Caco-2 (cell line): ENCODE results near the gene GRP. TPM values are rescaled to one million over a fixed set of nuclear protein-coding genes. Genes with fewer than 3 reads are reported as not detected.
A peak's percentile ranks its signal among the peaks of the same experiment; 100 is the strongest.

ENCODE experiments used
- BruUV-seq: library from RNA; stranded (reverse); fragments of 400-500 nt; replicated peaks from 2 replicates; lab custom pipeline; 2021; lab: Mats Ljungman, UMichigan
- CTCF ChIA-PET: fragments of 300-600 bp; sonication (Branson Sonifier 250); formaldehyde crosslinking; loops from one replicate; lab custom pipeline; 2022; ENCODE audit warnings: antibody characterized with exemption; lab: Charles Lee
- POLR2A ChIA-PET: fragments of 300-600 bp; sonication (Branson Sonifier 250); formaldehyde crosslinking; loops from one replicate; lab custom pipeline; 2022; ENCODE audit warnings: antibody characterized with exemption; lab: Charles Lee
- DNase-seq, 2 experiments: peaks; one replicate each; pipeline versions ENCODE4 v3.0.0 to v3.0.0-alpha.2; 2020 to 2022
- H3K27me3 ChIP-seq: replicated peaks from 2 replicates; pipeline ENCODE4 v1.6.0; 2011; ENCODE audit warnings: low read length; ENCODE audit not compliant: control insufficient read depth, insufficient read depth
- H3K36me3 ChIP-seq: 2 replicates; pipeline ENCODE4 v1.5.1; 2011; ENCODE audit warnings: low read length; ENCODE audit not compliant: control insufficient read depth, insufficient read depth
- H3K4me1 ChIP-seq: fragments of 250-450 bp; sonication (Bioruptor Pico); 2 replicates; pipeline ENCODE4 v1.5.1; 2020; ENCODE audit warnings: mild to moderate bottlenecking
- H3K4me3 ChIP-seq: 2 replicates; pipeline ENCODE4 v1.5.1; 2011; ENCODE audit warnings: low read depth, mild to moderate bottlenecking, control low read depth, low read length
- H3K9me3 ChIP-seq: fragments of 250-450 bp; sonication (Bioruptor Pico); 2 replicates; pipeline ENCODE4 v1.5.1; 2020; ENCODE audit warnings: mild to moderate bottlenecking, moderate library complexity
- H3K27ac Mint-ChIP-seq: one replicate; pipeline ENCODE4 v1.8.0; 2022; ENCODE audit warnings: mixed read lengths; ENCODE audit not compliant: unreplicated experiment
- H3K27me3 Mint-ChIP-seq: one replicate; pipeline ENCODE4 v1.8.0; 2022; ENCODE audit warnings: mixed read lengths; ENCODE audit not compliant: insufficient read depth, unreplicated experiment
- H3K36me3 Mint-ChIP-seq: one replicate; pipeline ENCODE4 v1.8.0; 2022; ENCODE audit warnings: mild to moderate bottlenecking, mixed read lengths; ENCODE audit not compliant: insufficient read depth, unreplicated experiment
- H3K4me1 Mint-ChIP-seq: one replicate; pipeline ENCODE4 v1.8.0; 2022; ENCODE audit warnings: low read depth, mixed read lengths; ENCODE audit not compliant: unreplicated experiment
- H3K4me3 Mint-ChIP-seq: one replicate; pipeline ENCODE4 v1.8.0; 2022; ENCODE audit warnings: mild to moderate bottlenecking, moderate library complexity, mixed read lengths; ENCODE audit not compliant: unreplicated experiment
- H3K9me3 Mint-ChIP-seq: one replicate; pipeline ENCODE4 v1.8.0; 2022; ENCODE audit warnings: mixed read lengths; ENCODE audit not compliant: unreplicated experiment
- intact Hi-C: fragments of 100-400 bp; cut with micrococcal nuclease; formaldehyde crosslinking; loops from one replicate; pipeline ENCODE4 v1.10.0; 2022; ENCODE audit not compliant: unreplicated experiment
- total RNA-seq: library from RNA; stranded (reverse); gene quantifications from 2 replicates; pipeline ENCODE4 v1.2.3, GENCODE V29; 2022
- TF ChIP-seq, protein P1 (sequence below), 2 experiments: fragments of 200-600 bp in 1 of 2; IDR thresholded peaks; 1 replicate in 1 of 2; 2 replicates in 1 of 2; pipeline versions ENCODE4 v1.5.1 to v1.8.0; 2011 to 2022; ENCODE audit warnings: antibody characterized with exemption in 1 of 2, control low read depth in 1 of 2, inconsistent platforms in 1 of 2, low read depth in 1 of 2, low read length in 1 of 2, mild to moderate bottlenecking in 1 of 2, moderate library complexity in 1 of 2; ENCODE audit not compliant: insufficient read depth in 1 of 2, severe bottlenecking in 1 of 2, unreplicated experiment in 1 of 2

The GRP gene
- total RNA-seq, 1 experiment from 2014 or later, result not detected

DNA sequence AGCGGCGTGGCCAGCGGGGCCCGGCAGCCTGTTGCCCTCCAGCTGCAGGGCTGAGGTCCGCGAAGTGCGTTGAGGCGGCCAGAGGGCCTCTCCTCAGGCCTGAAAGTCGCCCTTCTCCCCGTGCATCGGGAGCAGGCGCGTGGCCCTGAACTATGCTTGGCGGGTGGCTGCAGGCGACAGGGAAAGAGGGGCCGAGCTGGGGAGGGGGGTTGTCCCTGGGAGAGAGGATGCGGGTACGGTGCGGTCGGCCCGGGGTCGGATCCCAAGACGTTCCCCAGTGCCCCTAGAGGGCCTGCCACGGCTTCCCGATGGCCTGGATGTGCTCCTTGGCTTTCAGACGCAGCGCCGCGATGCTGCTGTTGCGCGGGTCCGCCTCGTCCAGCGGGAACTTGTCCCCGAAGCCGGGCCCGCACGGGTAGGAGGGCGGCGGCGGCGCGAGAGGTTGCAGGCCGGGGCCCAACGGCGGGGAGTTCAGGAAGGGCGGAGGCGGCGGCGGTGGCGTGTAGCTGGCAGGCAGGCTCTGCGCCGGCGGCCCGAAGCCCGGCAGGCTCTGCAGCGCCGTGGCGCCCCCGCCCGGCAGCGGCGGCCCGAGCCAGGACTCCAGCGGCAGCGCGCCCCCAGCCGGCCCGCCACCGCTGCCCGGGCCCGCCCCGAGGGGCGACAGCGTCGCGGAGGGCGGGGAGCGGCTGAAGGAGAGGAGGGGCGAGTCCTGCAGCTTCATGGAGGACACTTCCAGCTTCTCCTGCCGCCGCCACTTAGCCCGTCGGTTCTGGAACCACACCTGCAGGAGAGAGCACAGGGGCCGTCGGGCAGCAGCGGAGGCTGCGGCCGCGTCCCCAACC lies 49.0 kb downstream of the GRP start:
- no peaks in the 10 kb centered on the region for H3K4me1 ChIP-seq
- H3K9me3 Mint-ChIP-seq, result no peaks in the 10 kb centered on the region
- ChIA-PET CTCF (interaction anchor here (1.5 kb wide), 1 partner anchor 20 kb away, joined by 6 read pairs; no protein-coding TSS in a partner anchor), POLR2A (no interaction called here)
- no peaks in the 10 kb centered on the region for H3K36me3 ChIP-seq
- peak; percentile 40 to 68 for DNase-seq
- H3K9me3 ChIP-seq, result no peaks in the 10 kb centered on the region
- H3K4me3 ChIP-seq, result peak overlapping the region; percentile 31
- H3K27me3 ChIP-seq, result no peaks in the 10 kb centered on the region
- intact Hi-C loops, result loop anchor here (10.0 kb wide), 1 partner anchor 184 kb away; no protein-coding TSS in a partner anchor
- no peak overlapping the region for H3K27ac Mint-ChIP-seq
- TF ChIP-seq, protein P1, sequence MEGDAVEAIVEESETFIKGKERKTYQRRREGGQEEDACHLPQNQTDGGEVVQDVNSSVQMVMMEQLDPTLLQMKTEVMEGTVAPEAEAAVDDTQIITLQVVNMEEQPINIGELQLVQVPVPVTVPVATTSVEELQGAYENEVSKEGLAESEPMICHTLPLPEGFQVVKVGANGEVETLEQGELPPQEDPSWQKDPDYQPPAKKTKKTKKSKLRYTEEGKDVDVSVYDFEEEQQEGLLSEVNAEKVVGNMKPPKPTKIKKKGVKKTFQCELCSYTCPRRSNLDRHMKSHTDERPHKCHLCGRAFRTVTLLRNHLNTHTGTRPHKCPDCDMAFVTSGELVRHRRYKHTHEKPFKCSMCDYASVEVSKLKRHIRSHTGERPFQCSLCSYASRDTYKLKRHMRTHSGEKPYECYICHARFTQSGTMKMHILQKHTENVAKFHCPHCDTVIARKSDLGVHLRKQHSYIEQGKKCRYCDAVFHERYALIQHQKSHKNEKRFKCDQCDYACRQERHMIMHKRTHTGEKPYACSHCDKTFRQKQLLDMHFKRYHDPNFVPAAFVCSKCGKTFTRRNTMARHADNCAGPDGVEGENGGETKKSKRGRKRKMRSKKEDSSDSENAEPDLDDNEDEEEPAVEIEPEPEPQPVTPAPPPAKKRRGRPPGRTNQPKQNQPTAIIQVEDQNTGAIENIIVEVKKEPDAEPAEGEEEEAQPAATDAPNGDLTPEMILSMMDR (IDR thresholded peaks at IDR 0.05; ENCODE audit: insufficient read depth in 1 of 2, low read depth in 1 of 2, low read length in 1 of 2, severe bottlenecking in 1 of 2, unreplicated experiment in 1 of 2), result no peak
- no peaks in the 10 kb centered on the region for H3K36me3 Mint-ChIP-seq
- no TSS peak for BruUV-seq
- H3K4me1 Mint-ChIP-seq, result no peaks in the 10 kb centered on the region
- H3K4me3 Mint-ChIP-seq, result peak overlapping the region; percentile 67
- H3K27me3 Mint-ChIP-seq, result peaks cover 18% of the 10 kb centered on the region

GRCh38 chr18:59269563-59270119 lies 49.7 kb downstream of the GRP start:
- intact Hi-C loops, result loop anchor here (10.0 kb wide), 1 partner anchor 185 kb away; no protein-coding TSS in a partner anchor
- no peaks in the 10 kb centered on the region for H3K36me3 Mint-ChIP-seq
- no peaks in the 10 kb centered on the region for H3K4me1 Mint-ChIP-seq

DNA sequence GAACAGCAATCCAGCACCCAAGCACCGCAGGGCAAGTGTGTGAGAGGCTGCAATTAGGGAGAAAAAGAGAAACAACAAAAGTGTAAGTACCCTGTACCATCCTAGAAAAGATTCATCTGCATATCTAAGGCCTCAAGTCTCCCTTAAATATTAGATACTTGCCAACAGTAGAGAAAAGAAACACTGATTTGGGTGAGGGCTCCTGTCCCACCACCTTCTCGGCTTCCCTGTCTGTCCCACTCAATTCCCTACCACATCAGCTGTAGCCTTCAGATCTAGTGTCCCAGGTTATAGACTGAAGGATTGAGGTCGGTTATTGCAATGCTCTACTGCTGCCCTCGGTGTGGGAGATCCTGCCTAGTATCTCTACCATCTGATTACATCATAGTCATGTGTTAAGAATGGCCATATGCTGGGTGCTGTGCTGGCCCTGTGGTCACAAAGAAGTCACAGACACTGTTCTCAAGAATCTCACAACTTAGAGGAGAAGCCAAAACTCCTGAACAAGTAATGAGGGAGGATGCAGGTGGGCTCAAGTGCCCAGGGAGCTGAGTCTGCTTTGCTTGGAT lies 50.8 kb downstream of the GRP start:
- CTCF ChIA-PET, result no interaction called here
- Histone ChIP-seq H3K27me3 (no peaks in the 10 kb centered on the region), H3K36me3 (no peaks in the 10 kb centered on the region), H3K4me3 (no peak overlapping the region), H3K9me3 (no peaks in the 10 kb centered on the region), H3K4me1 (no peaks in the 10 kb centered on the region)
- Mint-ChIP-seq H3K27ac (no peak overlapping the region), H3K36me3 (no peaks in the 10 kb centered on the region), H3K9me3 (no peaks in the 10 kb centered on the region), H3K4me3 (no peak overlapping the region), H3K4me1 (no peaks in the 10 kb centered on the region), H3K27me3 (peaks cover 20% of the 10 kb centered on the region)
- intact Hi-C loops, result no loop called here
- POLR2A ChIA-PET, result no interaction called here
- BruUV-seq, result no TSS peak
- TF ChIP-seq, protein P1 (IDR thresholded peaks at IDR 0.05; ENCODE audit: insufficient read depth in 1 of 2, low read depth in 1 of 2, low read length in 1 of 2, severe bottlenecking in 1 of 2, unreplicated experiment in 1 of 2), result no peak
- DNase-seq, result no peak

More at GRCh38 chr18:59269563-59270119, 49.7 kb downstream of the GRP start:
- H3K27me3 ChIP-seq, result no peaks in the 10 kb centered on the region
- CTCF ChIA-PET, result interaction anchor here (1.5 kb wide), 1 partner anchor 21 kb away, joined by 6 read pairs; no protein-coding TSS in a partner anchor
- H3K36me3 ChIP-seq, result no peaks in the 10 kb centered on the region
- H3K27ac Mint-ChIP-seq, result no peak overlapping the region
- DNase-seq, result no peak
- H3K9me3 Mint-ChIP-seq, result no peaks in the 10 kb centered on the region
- TF ChIP-seq, protein P1 (IDR thresholded peaks at IDR 0.05; ENCODE audit: insufficient read depth in 1 of 2, low read depth in 1 of 2, low read length in 1 of 2, severe bottlenecking in 1 of 2, unreplicated experiment in 1 of 2), result no peak
- no peaks in the 10 kb centered on the region for H3K9me3 ChIP-seq
- BruUV-seq, result no TSS peak
- POLR2A ChIA-PET, result no interaction called here
- H3K4me3 Mint-ChIP-seq, result peak overlapping the region; percentile 67
- no peaks in the 10 kb centered on the region for H3K4me1 ChIP-seq
- H3K27me3 Mint-ChIP-seq, result peaks cover 19% of the 10 kb centered on the region
- H3K4me3 ChIP-seq, result peak overlapping the region; percentile 25
